Measurements from ENCODE around the gene MAT2B. TPM values are rescaled to one million over a fixed set of nuclear protein-coding genes. Genes with fewer than 3 reads are reported as not detected.

The MAT2B gene
- total and polyA plus RNA-seq, 2 of the 13 experiments (the other 11 are each of a cell fraction or from before 2014, with no cell fraction given) = 20.2 to 37.1 TPM

DNA sequence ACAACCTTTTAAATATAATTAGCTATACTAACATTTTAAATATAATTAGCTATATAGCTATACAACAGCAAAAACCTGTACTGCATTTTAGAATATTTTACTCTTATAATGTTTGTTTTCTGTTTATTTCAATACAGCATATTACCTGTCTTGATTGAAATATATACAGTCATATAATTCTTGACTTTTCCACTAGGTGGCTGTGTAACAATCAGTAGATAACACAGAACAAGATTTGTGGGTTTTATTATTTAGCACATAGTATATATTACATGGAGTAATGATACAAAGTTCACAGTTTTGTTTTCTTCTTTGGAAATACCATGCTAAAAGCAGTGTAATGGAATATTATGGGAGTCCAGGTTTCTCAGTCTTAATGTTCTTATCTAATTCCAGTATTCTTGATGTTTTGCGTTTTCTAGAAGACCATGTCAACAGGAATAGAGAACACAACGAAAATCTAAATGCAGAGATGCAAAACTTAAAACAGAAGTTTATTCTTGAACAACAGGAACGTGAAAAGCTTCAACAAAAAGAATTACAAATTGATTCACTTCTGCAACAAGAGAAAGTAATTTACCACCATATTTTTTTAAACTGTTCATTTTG is 31.7 kb upstream of the MAT2B start:
- intact Hi-C loops (cut with micrococcal nuclease; ENCODE audit: unreplicated experiment) (loop anchor here (1.0 kb wide), 1 partner anchor 30 kb away; no protein-coding TSS in a partner anchor), in situ Hi-C loops (cut with HindIII; ENCODE audit: extremely low pct_ligation_motif_present, low pct_unique_long_range_greater_than_20kb) (no loop called here)
- H3K4me3 ChIP-seq (replicated peaks in 1 of 3; ENCODE audit: insufficient read depth in 1 of 3, low read depth in 2 of 3, low read length in 3 of 3) = no peak overlapping the region
- no TSS peak for BruUV-seq (replicated peaks)
- no peaks in the 10 kb centered on the region for H4K20me1 ChIP-seq (ENCODE audit: insufficient read depth, low read length)
- H3K4me2 ChIP-seq (ENCODE audit: low read depth, low read length) = no peak overlapping the region
- H3K9me3 ChIP-seq (ENCODE audit: low read length) = no peaks in the 10 kb centered on the region
- TF ChIP-seq, protein P1, sequence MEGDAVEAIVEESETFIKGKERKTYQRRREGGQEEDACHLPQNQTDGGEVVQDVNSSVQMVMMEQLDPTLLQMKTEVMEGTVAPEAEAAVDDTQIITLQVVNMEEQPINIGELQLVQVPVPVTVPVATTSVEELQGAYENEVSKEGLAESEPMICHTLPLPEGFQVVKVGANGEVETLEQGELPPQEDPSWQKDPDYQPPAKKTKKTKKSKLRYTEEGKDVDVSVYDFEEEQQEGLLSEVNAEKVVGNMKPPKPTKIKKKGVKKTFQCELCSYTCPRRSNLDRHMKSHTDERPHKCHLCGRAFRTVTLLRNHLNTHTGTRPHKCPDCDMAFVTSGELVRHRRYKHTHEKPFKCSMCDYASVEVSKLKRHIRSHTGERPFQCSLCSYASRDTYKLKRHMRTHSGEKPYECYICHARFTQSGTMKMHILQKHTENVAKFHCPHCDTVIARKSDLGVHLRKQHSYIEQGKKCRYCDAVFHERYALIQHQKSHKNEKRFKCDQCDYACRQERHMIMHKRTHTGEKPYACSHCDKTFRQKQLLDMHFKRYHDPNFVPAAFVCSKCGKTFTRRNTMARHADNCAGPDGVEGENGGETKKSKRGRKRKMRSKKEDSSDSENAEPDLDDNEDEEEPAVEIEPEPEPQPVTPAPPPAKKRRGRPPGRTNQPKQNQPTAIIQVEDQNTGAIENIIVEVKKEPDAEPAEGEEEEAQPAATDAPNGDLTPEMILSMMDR (CRISPR knock-in tag; IDR thresholded peaks at IDR 0.05) = peak; percentile 28
- TF ChIP-seq ETV6 (CRISPR knock-in tag; conservative IDR thresholded peaks at IDR 0.05) = no peak
- WGBS (ENCODE audit: low lambda C conversion rate) = 92% methylated on average over 3 of the region's 3 CpGs
- POLR2A ChIA-PET = no interaction called here
- DNase-seq (ENCODE audit: low spot score) (no peak), FAIRE-seq (no peak), ATAC-seq (peak; percentile 56; the same call in 1 of the 3 replicates)
- no peak overlapping the region for H3K9ac ChIP-seq (ENCODE audit: insufficient read depth, low read depth, low read length)
- H3K36me3 ChIP-seq (replicated peaks in 1 of 2; ENCODE audit: control insufficient read depth in 1 of 2, insufficient read depth in 2 of 2, low read length in 2 of 2) = peaks cover 11 to 56% of the 10 kb centered on the region in 2 experiments
- H3K79me2 ChIP-seq (ENCODE audit: insufficient read depth, low read length) = no peaks in the 10 kb centered on the region
- no peaks in the 10 kb centered on the region for H3K27me3 ChIP-seq (ENCODE audit: control insufficient read depth in 1 of 2, insufficient read depth in 2 of 2, low read length in 2 of 2)
- CTCF ChIA-PET (ENCODE audit: low intra/inter-chr PET ratio, low total read pairs) = interaction anchor here (2.4 kb wide), 1 partner anchor 29 kb away, joined by 6 read pairs; no protein-coding TSS in a partner anchor
- no peak overlapping the region for H2AFZ ChIP-seq (ENCODE audit: low read length)
- no peak overlapping the region for H3K27ac ChIP-seq (ENCODE audit: extremely low read length, insufficient read depth, low read length)
- no peaks in the 10 kb centered on the region for H3K4me1 ChIP-seq (ENCODE audit: insufficient read depth, low read length)

DNA sequence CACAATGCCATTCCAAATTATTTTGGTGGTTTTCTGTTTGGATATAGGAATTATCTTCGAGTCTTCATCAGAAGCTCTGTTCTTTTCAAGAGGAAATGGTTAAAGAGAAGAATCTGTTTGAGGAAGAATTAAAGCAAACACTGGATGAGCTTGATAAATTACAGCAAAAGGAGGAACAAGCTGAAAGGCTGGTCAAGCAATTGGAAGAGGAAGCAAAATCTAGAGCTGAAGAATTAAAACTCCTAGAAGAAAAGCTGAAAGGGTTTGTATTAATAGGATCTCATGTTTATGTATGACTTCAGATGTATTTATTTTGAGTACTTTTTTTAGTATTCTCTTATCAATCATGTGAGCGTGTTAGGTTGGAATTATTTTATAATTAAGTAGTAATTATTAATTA is 30.0 kb upstream of the MAT2B start:
- POLR2A ChIA-PET = no interaction called here
- CTCF ChIA-PET (ENCODE audit: low intra/inter-chr PET ratio, low total read pairs) = interaction anchor here (2.4 kb wide), 1 partner anchor 27 kb away, joined by 6 read pairs; no protein-coding TSS in a partner anchor
- 94% methylated on average over 2 of the region's 2 CpGs for WGBS (ENCODE audit: low lambda C conversion rate)
- TF ChIP-seq RFX3 (CRISPR knock-in tag; IDR thresholded peaks at IDR 0.05) (no peak), XBP1 (CRISPR knock-in tag; IDR thresholded peaks at IDR 0.05) (no peak), ZNF205 (CRISPR knock-in tag; IDR thresholded peaks at IDR 0.05) (no peak), ATF7 (IDR thresholded peaks at IDR 0.05) (no peak), ATF7 (CRISPR knock-in tag; IDR thresholded peaks at IDR 0.05) (no peak), NFIC (IDR thresholded peaks at IDR 0.05; ENCODE audit: low read length) (no peak)
- TF ChIP-seq, protein P2, sequence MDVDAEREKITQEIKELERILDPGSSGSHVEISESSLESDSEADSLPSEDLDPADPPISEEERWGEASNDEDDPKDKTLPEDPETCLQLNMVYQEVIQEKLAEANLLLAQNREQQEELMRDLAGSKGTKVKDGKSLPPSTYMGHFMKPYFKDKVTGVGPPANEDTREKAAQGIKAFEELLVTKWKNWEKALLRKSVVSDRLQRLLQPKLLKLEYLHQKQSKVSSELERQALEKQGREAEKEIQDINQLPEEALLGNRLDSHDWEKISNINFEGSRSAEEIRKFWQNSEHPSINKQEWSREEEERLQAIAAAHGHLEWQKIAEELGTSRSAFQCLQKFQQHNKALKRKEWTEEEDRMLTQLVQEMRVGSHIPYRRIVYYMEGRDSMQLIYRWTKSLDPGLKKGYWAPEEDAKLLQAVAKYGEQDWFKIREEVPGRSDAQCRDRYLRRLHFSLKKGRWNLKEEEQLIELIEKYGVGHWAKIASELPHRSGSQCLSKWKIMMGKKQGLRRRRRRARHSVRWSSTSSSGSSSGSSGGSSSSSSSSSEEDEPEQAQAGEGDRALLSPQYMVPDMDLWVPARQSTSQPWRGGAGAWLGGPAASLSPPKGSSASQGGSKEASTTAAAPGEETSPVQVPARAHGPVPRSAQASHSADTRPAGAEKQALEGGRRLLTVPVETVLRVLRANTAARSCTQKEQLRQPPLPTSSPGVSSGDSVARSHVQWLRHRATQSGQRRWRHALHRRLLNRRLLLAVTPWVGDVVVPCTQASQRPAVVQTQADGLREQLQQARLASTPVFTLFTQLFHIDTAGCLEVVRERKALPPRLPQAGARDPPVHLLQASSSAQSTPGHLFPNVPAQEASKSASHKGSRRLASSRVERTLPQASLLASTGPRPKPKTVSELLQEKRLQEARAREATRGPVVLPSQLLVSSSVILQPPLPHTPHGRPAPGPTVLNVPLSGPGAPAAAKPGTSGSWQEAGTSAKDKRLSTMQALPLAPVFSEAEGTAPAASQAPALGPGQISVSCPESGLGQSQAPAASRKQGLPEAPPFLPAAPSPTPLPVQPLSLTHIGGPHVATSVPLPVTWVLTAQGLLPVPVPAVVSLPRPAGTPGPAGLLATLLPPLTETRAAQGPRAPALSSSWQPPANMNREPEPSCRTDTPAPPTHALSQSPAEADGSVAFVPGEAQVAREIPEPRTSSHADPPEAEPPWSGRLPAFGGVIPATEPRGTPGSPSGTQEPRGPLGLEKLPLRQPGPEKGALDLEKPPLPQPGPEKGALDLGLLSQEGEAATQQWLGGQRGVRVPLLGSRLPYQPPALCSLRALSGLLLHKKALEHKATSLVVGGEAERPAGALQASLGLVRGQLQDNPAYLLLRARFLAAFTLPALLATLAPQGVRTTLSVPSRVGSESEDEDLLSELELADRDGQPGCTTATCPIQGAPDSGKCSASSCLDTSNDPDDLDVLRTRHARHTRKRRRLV (CRISPR knock-in tag; IDR thresholded peaks at IDR 0.05) = no peak

More for the DNA sequence above, 30.0 kb upstream of the MAT2B start:
- no peaks in the 10 kb centered on the region for H3K4me1 ChIP-seq (ENCODE audit: insufficient read depth, low read length)
- no peak overlapping the region for H3K27ac ChIP-seq (ENCODE audit: extremely low read length, insufficient read depth, low read length)
- in situ Hi-C loops (cut with HindIII; ENCODE audit: extremely low pct_ligation_motif_present, low pct_unique_long_range_greater_than_20kb) = no loop called here
- H3K9me3 ChIP-seq (ENCODE audit: low read length) = no peaks in the 10 kb centered on the region
- H2AFZ ChIP-seq (ENCODE audit: low read length) = no peak overlapping the region
- no peak overlapping the region for H3K9ac ChIP-seq (ENCODE audit: insufficient read depth, low read depth, low read length)
- no TSS peak for BruUV-seq (replicated peaks)
- intact Hi-C loops (cut with micrococcal nuclease; ENCODE audit: unreplicated experiment) = no loop called here
- H3K27me3 ChIP-seq (ENCODE audit: control insufficient read depth in 1 of 2, insufficient read depth in 2 of 2, low read length in 2 of 2) = no peaks in the 10 kb centered on the region
- H4K20me1 ChIP-seq (ENCODE audit: insufficient read depth, low read length) = no peaks in the 10 kb centered on the region
- H3K79me2 ChIP-seq (ENCODE audit: insufficient read depth, low read length) = no peaks in the 10 kb centered on the region
- FAIRE-seq (no peak), ATAC-seq (no peak), DNase-seq (ENCODE audit: low spot score) (no peak)
- H3K4me3 ChIP-seq (replicated peaks in 1 of 3; ENCODE audit: insufficient read depth in 1 of 3, low read depth in 2 of 3, low read length in 3 of 3) = no peak overlapping the region
- peaks cover 9 to 52% of the 10 kb centered on the region in 2 experiments for H3K36me3 ChIP-seq (replicated peaks in 1 of 2; ENCODE audit: control insufficient read depth in 1 of 2, insufficient read depth in 2 of 2, low read length in 2 of 2)
- H3K4me2 ChIP-seq (ENCODE audit: low read depth, low read length) = no peak overlapping the region
